GM19438 (cell line): ENCODE results near the gene SLC8B1.

ENCODE experiments used
- ATAC-seq: cut with Tn5 transposase; IDR thresholded peaks from one replicate; pipeline ENCODE4 v1.9.1; 2021; ENCODE audit warnings: low read depth; ENCODE audit not compliant: unreplicated experiment

SLC8B1 gene

GRCh38 chr12:113334786-113335539 lies at the start of gene SLC8B1:
SLC8B1 (minus strand) TSS chr12:113335109; CDS start chr12:113332878, 2,231 bp downstream.
- peak; percentile 82 for ATAC-seq

- ATAC-seq = no peak
These were observed 47.3 kb upstream of the SLC8B1 start for GRCh38 chr12:113382206-113382605.

- no peak for ATAC-seq
These were observed 46.3 kb upstream of the SLC8B1 start for GRCh38 chr12:113381220-113381619.

GRCh38 chr12:113378291-113378690 lies 43.4 kb upstream of the SLC8B1 start:
- no peak for ATAC-seq

- no peak for ATAC-seq
These were observed 40.0 kb upstream of the SLC8B1 start for GRCh38 chr12:113374823-113375428.

GRCh38 chr12:113373969-113374368 lies 39.1 kb upstream of the SLC8B1 start:
- ATAC-seq = no peak

GRCh38 chr12:113373440-113373839 lies 38.5 kb upstream of the SLC8B1 start:
- ATAC-seq = no peak

- no peak for ATAC-seq
These were observed 37.5 kb upstream of the SLC8B1 start for GRCh38 chr12:113372371-113372770.

- ATAC-seq = no peak
These were observed 36.9 kb upstream of the SLC8B1 start for GRCh38 chr12:113371808-113372207.

- no peak for ATAC-seq
These were observed 36.2 kb upstream of the SLC8B1 start for GRCh38 chr12:113370923-113371682.

GRCh38 chr12:113369391-113369985 lies 34.6 kb upstream of the SLC8B1 start:
- ATAC-seq = no peak

GRCh38 chr12:113368331-113368730 lies 33.4 kb upstream of the SLC8B1 start:
- no peak for ATAC-seq

GRCh38 chr12:113366827-113367226 lies 31.9 kb upstream of the SLC8B1 start:
- ATAC-seq = no peak

GRCh38 chr12:113365639-113366395 lies 30.9 kb upstream of the SLC8B1 start:
- ATAC-seq = no peak

- ATAC-seq = no peak
These were observed 29.8 kb upstream of the SLC8B1 start for GRCh38 chr12:113364698-113365097.

- no peak for ATAC-seq
These were observed 26.9 kb upstream of the SLC8B1 start for GRCh38 chr12:113361574-113362370.

- no peak for ATAC-seq
These were observed 25.2 kb upstream of the SLC8B1 start for GRCh38 chr12:113359939-113360748.

GRCh38 chr12:113359133-113359938 lies 24.4 kb upstream of the SLC8B1 start:
- no peak for ATAC-seq
